Fibroblast of skin of right biceps (primary cell): ENCODE results near the gene TNFRSF14.

Source experiments
- DNase-seq: peaks from one replicate; pipeline ENCODE4 v3.0.0-alpha.2; 2013

TNFRSF14 gene

GRCh38 chr1:2556277-2556677 is at the start of gene TNFRSF14:
Gene TNFRSF14, plus strand, starts transcription at chr1:2556371. Its CDS starts 294 bp downstream, at chr1:2556665.
- peak; percentile 29 for DNase-seq

GRCh38 chr1:2506901-2507565 is 49.1 kb upstream of the TNFRSF14 start:
- DNase-seq, result no peak

- no peak for DNase-seq
These were observed 48.4 kb upstream of the TNFRSF14 start for GRCh38 chr1:2507744-2508155.

GRCh38 chr1:2508180-2508579 is 48.0 kb upstream of the TNFRSF14 start:
- DNase-seq, result no peak

DNA sequence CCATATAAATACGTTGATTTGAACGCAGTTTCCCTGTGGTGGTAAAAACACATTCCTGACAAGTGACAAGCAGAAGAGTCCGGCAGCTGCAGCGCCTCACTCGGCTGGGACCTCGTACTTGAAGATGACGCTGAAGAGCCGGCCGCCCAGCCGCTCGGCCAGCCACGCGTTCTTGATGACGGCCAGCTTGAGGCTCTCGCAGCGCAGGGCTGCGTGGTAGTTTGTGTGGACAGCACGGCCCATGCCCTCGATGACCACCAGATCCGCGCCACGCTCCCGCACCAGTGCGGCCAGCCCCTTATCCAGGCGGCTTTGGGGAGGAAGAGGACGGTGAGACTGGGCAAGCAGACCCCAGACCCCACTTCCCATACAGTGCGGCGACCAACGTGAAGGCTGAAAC is 47.4 kb upstream of the TNFRSF14 start:
- no peak for DNase-seq

DNA sequence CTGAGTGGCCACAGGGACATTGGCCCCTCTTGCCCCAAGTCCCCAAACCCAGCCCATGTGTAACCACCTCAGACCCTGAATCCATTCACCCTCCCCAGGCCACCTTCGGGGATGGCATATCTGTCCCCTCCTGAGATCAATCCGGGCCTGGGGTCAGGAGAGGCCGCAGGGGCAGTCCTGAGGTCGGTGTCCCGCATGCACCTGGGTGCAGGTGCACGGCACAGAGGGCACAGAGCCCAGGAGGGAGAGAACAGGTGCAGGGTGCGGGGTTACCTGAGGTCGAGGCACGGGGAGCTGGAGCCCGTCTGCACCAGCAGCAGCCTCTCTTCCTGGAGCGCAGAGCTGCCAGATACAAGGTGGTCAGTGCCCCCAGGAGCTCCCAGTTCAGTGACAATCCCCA is 46.6 kb upstream of the TNFRSF14 start:
- DNase-seq, result no peak

- no peak for DNase-seq
These were observed 45.6 kb upstream of the TNFRSF14 start for GRCh38 chr1:2510366-2511155.

DNA sequence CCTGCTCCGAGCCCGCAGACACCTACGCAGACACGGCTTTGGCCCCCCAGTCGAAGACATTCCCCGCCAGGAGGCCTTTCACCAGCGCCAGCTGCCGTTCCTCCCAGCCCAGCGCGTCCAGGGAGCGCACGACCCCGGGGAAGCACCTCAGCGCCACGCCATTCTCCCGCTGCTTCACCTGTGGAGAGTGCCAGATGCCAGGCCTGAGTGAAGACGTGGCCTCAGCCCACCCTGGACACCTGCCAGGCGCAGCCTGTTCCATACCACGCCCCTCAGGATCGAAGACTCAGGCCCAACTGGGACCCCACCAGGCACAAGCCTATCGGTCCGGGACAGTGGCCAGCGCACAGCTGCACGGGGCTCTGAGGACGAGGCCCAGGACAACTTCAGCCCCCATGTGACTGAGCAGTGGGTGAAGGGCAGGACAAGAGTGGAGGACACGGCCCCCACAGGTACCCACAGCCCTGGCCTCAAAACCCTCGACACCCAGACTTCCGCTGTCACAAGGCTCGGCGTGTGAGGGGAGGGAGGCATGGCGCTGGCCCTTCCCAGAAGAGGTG is 43.2 kb upstream of the TNFRSF14 start:
- no peak for DNase-seq

- no peak for DNase-seq
These were observed 42.1 kb upstream of the TNFRSF14 start for GRCh38 chr1:2513939-2514652.

DNA sequence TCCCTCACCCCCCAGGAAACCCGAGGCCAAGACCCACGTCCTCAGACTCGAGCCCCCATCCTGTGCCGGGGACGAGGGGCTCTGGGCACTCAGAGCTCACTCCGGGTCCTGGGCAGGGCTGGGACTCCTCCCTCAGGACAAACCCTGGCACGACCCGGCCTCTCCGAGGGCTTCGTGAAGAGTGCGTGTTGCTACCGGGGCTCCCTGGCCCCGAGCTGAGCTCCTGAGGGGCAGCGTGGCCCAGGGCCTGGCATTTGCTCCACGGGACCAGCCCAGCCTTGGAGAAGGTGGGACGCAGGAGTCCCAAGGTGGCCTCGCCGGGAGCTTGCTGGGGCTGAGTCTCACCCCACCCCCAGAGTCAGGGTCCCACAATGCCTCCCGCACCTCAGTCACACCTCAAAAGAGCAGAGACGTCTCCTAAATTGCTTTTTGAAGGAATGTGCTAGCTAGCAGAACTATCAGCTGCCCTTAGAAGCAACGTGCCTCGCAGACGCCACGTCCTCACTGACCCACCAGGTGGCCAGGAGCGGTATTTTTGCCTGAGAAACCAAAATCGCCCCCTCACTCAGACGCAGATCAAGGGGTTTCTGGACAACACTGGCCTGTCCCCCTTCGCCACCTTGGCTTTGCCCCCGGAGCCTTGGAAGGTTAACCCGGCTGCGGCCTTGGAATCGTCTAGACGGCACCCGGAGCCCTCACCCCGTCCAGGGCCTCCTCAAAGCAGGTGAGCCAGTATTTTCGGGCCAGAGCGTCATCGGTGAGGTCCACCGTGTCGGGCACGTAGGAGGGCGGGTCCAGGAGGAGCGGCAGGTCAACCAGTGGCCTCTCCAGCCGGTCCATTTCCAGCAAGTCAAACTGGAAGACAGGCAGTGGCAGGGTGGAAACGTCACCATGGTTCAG is 41.1 kb upstream of the TNFRSF14 start:
- no peak for DNase-seq

DNA sequence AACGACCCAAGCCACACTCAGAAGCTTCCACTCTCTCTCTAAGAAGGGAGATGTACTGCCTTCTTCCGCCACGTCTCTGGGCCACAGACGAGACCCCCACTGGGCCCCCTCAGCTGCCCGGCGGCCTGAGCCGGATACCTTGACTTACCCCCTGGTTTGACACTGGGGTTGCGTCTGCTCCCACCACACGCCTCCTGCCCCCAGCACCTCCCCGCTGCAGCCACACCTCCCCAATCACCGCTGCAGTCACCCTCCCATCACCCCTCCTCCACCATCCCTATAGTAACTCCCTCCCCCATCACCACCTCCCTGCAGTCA is 40.4 kb upstream of the TNFRSF14 start:
- DNase-seq, result no peak

- no peak for DNase-seq
These were observed 40.0 kb upstream of the TNFRSF14 start for GRCh38 chr1:2516124-2516523.

DNA sequence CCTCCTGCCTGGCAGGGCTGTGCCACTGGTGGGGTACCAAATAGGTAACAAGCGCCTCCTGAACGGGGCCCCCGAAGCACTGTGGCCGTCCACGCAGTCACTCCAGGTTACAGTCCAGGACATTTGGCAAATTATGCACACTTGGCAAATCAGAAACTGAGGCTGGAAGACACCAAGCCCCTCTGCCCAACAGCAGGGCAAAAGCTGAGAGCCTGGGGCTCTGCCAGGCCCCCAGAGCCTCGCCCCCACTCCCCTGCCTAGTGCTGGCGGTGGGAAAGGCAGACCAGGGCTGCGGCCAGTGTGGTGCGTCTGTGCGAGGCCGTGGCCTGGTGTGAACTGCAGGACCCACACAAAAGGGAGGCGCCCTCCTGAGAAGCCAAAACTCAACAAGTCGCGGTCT is 39.2 kb upstream of the TNFRSF14 start:
- DNase-seq, result no peak

GRCh38 chr1:2517966-2518365 is 38.2 kb upstream of the TNFRSF14 start:
- no peak for DNase-seq

DNA sequence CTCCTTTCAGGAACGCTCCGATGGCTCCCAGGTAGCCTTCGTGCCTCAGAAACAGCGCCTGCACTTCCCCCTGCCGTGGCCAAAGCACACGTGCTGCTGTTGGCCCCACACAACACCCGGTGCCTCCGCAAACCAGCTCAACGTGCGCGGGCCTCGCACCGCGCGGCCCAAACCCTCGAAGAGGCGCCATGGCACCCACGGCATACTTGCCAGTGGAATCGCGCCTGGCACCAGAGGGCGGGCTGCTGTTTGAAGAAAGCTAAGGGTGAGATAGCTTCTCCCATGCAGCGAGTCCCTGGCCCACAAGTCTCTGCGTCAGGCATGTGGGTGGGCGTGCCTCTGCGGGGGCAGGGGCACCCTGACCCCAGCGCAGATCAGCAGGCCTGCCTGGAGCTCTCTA is 37.6 kb upstream of the TNFRSF14 start:
- no peak for DNase-seq

GRCh38 chr1:2519029-2519685 is 37.0 kb upstream of the TNFRSF14 start:
- DNase-seq, result no peak

DNA sequence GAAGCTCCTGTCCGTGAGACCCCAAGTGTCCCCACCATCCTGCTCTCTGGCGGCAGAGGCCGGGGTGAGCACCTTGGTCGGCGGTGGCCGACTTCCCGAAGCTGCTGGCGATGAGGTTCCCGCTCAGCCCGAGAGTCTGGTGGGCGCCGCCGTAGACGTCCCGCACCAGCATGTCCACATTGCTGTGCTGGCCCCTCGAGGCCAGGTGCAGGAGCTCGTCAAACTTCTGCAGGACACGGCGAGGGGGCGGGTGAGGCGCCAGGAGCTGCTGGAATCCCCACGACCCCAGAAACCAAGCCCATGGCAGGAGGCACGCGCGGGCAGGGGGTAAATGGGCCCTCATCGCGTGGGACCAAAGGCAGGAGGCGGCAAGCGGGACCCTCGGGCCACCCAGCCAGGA is 36.4 kb upstream of the TNFRSF14 start:
- DNase-seq, result no peak

GRCh38 chr1:2520206-2520605 is 36.0 kb upstream of the TNFRSF14 start:
- no peak for DNase-seq

- DNase-seq, result no peak
These were observed 35.4 kb upstream of the TNFRSF14 start for GRCh38 chr1:2520806-2521205.

DNA sequence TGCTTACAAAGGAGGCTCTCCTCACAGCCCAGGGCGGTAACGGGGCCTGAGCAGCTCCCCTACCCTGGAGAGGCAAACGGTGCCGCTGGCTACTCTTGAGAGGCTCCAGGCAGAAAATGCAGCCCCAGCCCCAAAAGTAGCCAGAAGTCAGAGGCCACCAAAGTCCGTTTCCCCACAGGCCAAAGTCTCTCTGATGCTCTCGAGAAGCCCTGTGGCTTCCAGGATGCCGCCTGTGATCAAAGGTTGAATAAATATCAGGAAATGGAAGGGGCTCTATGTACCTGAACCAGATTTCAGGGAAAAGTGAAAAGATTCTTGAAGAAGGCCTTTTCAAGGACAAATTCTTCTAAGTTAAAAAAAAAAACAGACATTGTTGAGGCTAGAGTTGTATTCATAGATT is 33.9 kb upstream of the TNFRSF14 start:
- no peak for DNase-seq

DNA sequence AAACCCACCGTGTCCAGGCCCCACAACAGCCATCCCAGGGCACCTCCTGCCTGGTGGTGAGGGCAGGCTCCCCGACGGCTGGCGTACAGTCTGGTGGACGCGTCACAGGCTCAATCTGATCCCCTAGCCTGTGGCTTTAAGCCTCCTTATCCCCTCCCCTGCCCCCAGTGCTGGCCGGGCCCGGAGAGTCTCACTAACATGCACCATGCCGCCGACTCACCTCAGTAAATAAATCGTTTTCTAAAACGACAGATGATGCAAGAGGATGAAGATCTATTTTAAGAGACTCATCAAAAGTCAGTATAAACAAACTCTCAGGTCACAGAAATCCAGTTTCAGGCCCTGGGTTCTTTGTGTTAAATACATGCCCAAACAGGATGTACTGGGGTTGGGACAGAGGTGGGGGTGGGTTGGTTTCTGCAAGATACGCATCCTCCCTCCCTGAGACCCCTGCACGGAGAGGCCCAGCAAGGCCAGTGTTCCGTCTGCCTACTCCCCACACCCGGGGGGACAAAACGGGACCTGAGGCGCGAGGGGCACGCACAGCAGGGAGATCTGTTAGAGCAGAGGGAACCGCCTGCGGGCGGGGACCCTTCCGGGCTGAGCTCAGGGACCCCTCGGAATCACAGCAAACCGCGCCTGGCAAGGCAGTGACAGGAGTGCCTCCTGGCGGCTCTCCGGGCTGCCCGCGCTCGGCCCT is 32.8 kb upstream of the TNFRSF14 start:
- peak; percentile 22 for DNase-seq
